Esophagus mucosa (tissue), 1 donor: ENCODE measurements around the gene BID. TPM values are rescaled to one million over a fixed set of nuclear protein-coding genes. Genes with fewer than 3 reads are reported as not detected.
A peak's percentile ranks its signal among the peaks of the same experiment; 100 is the strongest.

ENCODE experiments used
- ATAC-seq: fragments of 200-7000 bp; cut with Tn5 transposase; one replicate; pipeline ENCODE4 v1.9.1; 2020
- total RNA-seq: library from RNA; stranded (reverse); gene quantifications from one replicate; pipeline ENCODE4 v1.2.4, GENCODE V29; 2023
- donor health status: DM: yes; HTN: yes; CAD: no.

BID gene
- 12.3 TPM for total RNA-seq

DNA sequence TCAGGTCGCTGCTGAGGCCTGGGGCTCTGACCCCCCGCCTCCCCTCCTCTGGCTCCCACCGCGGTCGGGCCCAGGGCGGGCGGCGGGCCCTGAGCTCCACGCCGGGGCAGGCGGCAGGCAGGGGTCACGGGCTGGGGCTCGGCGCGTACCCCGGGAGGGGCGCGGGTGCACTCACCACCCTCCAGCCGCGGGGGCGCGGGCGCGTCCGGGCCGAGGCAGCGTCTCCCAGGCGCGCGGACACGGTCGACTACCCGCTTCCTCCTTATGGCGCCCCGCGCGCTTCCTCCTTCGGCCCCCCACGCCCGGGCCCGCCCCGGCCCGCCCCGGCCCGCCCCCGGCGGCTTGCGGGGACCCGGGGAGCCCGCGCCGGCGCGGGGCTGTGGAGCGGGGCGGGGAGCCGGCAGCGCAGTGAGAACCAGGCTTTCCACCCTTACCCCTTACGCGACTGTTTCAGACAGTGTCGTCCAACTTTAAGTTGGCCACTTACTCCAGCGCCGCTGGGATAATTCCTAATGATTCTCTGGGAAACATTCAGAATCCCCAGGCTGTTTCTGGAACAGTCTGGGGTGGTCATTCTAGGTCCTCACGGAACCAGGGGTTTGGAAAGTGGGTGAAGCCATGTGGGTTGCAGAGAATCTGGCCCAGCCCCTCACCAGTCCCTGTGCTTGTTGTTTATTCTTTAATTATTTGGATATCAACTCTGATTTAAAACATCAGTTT lies at the start of gene BID:
BID (minus strand) TSS at position 264 of the 720 bp plus-strand sequence. CDS start 24,353 bp downstream, outside the sequence.
- peak; percentile 43 for ATAC-seq

DNA sequence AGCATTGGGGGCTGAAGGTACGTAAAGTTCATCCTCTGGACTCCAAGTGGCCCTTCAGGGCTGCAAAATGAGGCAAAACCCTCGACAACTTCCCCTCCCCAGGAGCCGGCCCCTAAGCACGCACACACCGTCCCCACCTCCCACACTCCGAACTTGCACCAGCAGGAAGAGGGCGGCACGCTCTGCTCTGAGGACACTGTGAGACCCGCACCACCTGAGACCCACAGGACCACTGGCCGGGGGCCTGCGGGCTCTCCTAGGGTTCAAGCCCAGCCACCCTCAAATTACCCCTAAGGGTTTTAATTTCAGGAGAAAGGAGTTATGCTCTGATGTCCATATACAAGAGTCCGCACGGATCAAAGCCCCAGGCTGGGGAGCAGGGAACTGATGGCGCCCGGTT lies 49.7 kb upstream of the BID start:
- no peak for ATAC-seq

GRCh38 chr22:17823226-17823625 lies 49.0 kb upstream of the BID start:
- no peak for ATAC-seq

- ATAC-seq = no peak
Observed at GRCh38 chr22:17822087-17822486, 47.8 kb upstream of the BID start.

- no peak for ATAC-seq
Observed at GRCh38 chr22:17820879-17821439, 46.7 kb upstream of the BID start.

DNA sequence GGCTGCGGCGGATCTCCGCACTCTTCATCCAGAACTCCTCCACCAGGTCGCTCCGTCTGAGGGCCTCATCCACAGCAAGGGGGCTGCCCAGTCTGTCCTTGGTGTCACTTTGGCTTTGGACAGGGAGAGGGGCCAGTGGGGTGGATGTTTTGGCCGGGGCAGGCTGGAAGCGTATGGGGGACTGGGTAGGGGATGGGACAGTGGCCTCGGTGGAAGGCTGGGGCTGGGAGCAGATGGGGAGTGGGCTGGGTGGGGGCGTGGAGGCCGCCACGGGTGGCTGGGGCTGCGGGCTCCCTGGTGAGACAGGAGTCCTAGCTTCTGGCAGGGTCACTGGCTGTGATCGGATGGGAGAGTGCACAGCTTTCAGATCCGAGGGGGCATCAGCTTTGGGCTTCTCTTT lies 44.4 kb upstream of the BID start:
- no peak for ATAC-seq

- ATAC-seq = peak; percentile 9
Observed at GRCh38 chr22:17818180-17818579, 43.9 kb upstream of the BID start.

GRCh38 chr22:17817511-17818065 lies 43.3 kb upstream of the BID start:
- ATAC-seq = no peak

DNA sequence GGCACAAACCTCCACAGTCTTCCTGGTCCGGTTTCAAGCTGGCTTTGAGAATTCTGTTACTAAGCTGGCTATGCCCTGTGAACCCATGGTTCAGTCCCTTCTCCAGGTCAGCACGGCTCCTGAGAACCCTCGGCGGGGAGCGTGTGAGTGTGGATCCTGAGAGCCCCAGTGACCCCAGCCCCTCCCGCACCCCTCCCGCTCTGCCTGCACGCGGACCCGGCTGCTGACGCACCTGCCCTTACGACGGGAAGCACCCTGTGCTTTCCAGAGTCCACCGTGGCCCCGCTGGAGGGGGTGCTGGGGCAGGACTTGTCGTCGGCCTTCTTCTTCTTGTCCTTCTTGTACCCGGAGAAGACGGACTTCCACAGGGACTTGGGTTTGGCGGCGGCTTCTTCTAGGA lies 42.8 kb upstream of the BID start:
- ATAC-seq = no peak

GRCh38 chr22:17816649-17817048 lies 42.4 kb upstream of the BID start:
- no peak for ATAC-seq

DNA sequence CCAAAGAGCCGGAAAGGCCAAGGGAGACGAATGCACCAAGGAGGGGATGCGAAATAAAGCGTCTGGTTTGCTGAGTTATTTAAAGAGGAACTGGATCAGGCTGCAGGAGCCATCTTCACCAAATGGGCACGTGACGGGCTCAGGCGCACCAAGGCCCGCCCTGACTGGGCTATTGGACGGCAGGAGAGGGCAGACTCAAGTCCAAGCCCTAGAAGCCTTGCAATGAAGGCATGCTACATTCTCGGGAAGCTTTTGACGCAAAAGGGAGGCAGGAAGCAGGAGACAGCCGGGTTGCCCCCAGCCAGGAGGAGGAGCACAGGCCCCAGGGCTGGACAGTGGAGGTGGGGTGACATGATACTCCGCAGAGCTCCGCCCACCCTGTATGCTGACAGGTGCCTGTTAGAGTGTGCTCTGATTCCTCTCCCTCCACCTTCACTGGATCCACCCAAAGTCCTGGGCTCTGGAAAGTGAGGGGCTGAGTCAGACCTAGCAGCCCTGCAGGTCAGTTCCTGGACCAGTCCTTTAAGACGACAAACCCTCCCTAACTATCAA lies 41.5 kb upstream of the BID start:
- no peak for ATAC-seq

DNA sequence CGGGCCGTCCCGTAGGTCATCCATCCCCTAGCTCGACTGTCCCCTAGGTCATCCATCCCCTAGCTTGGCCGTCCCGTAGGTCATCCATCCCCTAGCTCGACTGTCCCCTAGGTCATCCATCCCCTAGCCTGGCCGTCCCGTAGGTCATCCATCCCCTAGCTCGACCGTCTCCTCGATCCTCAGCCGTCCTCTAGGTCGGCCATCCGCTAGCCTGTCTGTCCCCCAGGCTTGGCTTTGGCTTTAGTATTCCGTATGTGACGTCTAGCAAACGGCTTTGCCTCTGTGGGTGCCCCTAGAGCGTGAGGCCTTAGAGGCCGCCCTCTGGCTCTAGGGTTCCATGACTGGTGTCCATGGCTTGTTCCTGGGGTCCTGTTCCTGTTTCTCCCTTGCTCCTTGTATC lies 40.6 kb upstream of the BID start:
- ATAC-seq = no peak

- no peak for ATAC-seq
Observed at GRCh38 chr22:17814084-17814483, 39.8 kb upstream of the BID start.

DNA sequence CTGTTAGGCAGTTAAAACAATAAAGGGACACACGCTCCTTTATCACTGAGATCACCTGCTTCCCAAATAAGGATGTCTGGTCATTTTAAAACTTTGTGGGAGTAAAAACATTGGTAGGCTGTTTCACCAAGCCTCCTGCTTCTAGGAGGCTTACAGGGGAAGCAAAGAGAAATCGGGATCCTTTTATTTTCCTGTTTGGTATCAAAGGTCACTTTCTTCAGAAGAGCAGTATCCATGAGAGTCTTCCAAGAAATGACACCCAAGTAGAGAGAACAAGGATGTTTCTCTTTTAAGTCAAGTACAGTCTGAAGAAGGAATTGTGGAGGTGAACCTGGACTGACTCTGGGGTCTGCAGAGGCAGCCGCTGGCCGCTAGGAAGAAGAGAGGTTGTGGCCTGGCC lies 36.9 kb upstream of the BID start:
- ATAC-seq = no peak

DNA sequence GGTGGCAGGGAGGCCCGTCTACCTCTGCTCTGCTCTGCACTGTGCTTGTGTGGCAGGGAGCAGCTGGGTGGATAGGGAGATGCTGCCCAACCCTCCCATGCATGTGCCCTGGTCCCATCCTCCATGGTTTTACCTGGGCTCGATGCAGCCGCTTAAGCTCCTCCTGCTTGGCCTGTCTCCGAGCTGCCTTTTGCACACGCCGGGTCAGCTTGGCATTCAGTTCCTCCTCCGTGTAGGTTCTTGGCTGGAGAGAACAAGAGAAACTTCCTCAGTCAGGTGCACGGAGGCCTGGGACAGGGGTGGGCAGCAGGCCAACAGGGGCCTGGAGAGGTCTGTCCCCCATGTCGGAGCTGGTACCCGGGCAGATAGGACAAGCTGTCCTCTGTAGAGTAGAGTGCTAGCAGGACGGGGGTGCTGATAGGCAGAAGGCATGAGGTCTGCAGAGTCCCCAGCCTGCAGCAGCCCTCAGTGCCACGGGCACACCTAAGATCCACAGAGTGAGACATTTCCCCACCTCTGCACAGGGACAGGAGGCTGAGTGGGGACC lies 36.4 kb upstream of the BID start:
- ATAC-seq = no peak

DNA sequence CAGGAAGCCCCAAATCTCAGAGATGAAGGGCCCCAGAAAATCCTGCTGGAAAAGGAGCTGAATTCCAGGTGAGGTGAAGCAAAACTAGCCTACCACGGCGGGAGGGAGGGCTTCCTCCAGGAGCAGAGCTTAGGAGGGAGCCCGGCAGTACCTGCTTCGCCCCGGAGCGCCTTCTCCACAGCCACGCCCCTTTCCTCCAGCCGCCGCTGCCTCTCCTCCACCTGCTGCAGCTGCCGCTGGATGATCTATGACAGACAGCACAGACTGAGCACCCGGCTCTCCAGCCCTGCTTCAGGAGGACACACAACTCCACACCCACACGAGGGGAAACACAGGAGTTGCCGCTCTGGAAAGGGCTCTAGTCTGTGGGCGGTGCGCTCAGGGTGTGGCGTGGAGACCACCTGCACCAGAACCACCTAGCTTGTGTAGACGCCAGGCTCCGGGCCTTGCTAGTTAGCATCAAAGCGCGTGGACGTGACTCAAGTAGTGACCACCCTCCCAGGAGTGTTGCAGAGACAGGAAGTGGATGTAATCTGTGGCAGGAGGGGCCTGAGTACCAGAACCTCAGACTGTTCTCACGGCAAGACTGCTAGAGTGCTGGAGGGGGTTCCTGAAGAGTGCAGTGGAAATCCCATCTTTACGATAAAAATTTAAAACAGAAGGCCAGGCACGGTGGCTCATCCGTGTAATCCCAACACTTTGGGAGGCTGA lies 34.6 kb upstream of the BID start:
- no peak for ATAC-seq

GRCh38 chr22:17807578-17808410 lies 33.5 kb upstream of the BID start:
- ATAC-seq = no peak

GRCh38 chr22:17807086-17807485 lies 32.8 kb upstream of the BID start:
- ATAC-seq = no peak

DNA sequence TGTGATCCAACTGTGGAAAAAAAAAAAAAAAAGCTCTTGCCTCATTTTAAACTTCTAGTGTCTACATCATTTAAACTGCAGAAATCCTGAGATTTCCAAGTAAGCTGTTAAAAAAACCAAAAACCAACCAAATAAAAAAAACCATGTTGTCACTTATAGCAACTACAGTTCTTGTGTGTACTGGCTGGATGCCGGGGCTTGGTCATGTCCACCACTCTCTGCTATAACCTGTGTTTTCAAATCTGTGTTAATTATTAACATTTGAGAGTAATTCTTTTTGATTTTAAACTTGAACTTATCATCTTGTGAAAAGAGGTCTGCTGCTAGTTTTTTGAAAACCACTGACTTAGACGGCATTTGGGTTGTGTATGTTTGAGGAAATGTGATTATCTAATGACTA lies 32.2 kb upstream of the BID start:
- ATAC-seq = no peak

- ATAC-seq = peak; percentile 42
Observed at GRCh38 chr22:17804331-17805080, 30.2 kb upstream of the BID start.

DNA sequence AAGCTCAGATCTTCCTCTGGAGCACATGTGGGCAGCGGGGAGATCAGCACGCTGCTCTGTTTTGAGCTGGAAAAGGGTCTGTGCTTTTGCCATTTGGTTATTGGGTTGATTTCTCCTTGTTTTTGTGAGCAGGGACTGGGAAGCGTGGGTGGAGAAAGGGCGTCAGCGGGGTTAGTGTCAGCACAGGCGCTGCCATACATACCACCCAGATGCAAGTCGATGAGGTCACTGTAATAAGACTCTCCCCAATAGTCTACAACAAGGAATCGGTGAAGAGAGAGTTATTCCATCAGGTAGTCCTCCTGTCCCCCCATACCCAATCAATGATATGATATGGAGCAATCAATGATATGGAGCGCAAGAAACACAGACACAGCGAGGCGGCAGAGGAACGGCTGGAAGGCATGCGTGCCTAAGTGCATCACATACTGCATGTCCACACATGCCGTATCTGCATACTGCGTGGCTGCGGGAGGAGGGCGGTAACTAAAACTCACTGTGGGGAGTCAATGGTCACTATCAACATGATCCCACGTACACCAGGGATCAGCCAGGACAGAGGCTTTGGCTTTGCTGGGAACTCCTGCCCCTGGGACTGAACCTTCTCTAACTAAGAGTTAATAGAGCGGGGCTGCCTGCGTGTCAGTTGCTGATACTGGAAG lies 29.5 kb upstream of the BID start:
- ATAC-seq = peak; percentile 67
